H9 (cell line): ENCODE data around the gene TPD52L1. TPM values are rescaled to one million over a fixed set of nuclear protein-coding genes. Genes with fewer than 3 reads are reported as not detected.

Source experiments
- DNase-seq: peaks from one replicate; pipeline ENCODE4 v3.0.0-alpha.2; 2017
- H2AFZ ChIP-seq: one replicate; pipeline ENCODE4 v1.6.1; 2013; ENCODE audit warnings: mild to moderate bottlenecking, low read length, control low read depth, moderate library complexity
- H2AK5ac ChIP-seq: 2 replicates; pipeline ENCODE4 v1.6.1; 2013; ENCODE audit warnings: low read length, control low read depth, mixed read lengths; ENCODE audit not compliant: insufficient read length
- H2BK120ac ChIP-seq: one replicate; pipeline ENCODE4 v1.6.1; 2013; ENCODE audit warnings: low read depth, mild to moderate bottlenecking, low read length, control low read depth, inconsistent platforms; ENCODE audit not compliant: poor library complexity, severe bottlenecking
- H2BK12ac ChIP-seq: 2 replicates; pipeline ENCODE4 v1.6.1; 2013; ENCODE audit warnings: low read length, control low read depth, mixed read lengths, low read depth; ENCODE audit not compliant: insufficient read length
- H2BK15ac ChIP-seq: 2 replicates; pipeline ENCODE4 v1.6.1; 2013; ENCODE audit warnings: low read depth, low read length, control low read depth
- H2BK20ac ChIP-seq: one replicate; pipeline ENCODE4 v1.6.1; 2013; ENCODE audit warnings: low read depth, mild to moderate bottlenecking, low read length, control low read depth, inconsistent platforms; ENCODE audit not compliant: poor library complexity, severe bottlenecking
- H2BK5ac ChIP-seq: 2 replicates; pipeline ENCODE4 v1.6.1; 2013; ENCODE audit warnings: low read length, control low read depth, mixed read lengths; ENCODE audit not compliant: insufficient read length
- H3K14ac ChIP-seq: 2 replicates; pipeline ENCODE4 v1.6.1; 2013; ENCODE audit warnings: low read length, control low read depth; ENCODE audit not compliant: insufficient read depth
- H3K18ac ChIP-seq: 2 replicates; pipeline ENCODE4 v1.6.1; 2013; ENCODE audit warnings: low read depth, mild to moderate bottlenecking, mixed read lengths, low read length, control low read depth; ENCODE audit not compliant: insufficient read length
- H3K23ac ChIP-seq: 2 replicates; pipeline ENCODE4 v1.6.1; 2013; ENCODE audit warnings: low read length, control low read depth, mixed read lengths, low read depth; ENCODE audit not compliant: insufficient read length
- H3K23me2 ChIP-seq: 2 replicates; pipeline ENCODE4 v1.6.1; 2013; ENCODE audit warnings: low read depth, mild to moderate bottlenecking, mixed read lengths, low read length, control low read depth; ENCODE audit not compliant: insufficient read length, poor library complexity, severe bottlenecking
- H3K27ac ChIP-seq: 2 replicates; pipeline ENCODE4 v1.5.1; 2013; ENCODE audit warnings: low read length, control low read depth, mixed read lengths, low read depth; ENCODE audit not compliant: insufficient read length
- H3K27me3 ChIP-seq: 2 replicates; pipeline ENCODE4 v1.6.1; 2013; ENCODE audit warnings: low read length, control low read depth, inconsistent platforms; ENCODE audit not compliant: insufficient read depth
- H3K4ac ChIP-seq: 2 replicates; pipeline ENCODE4 v1.6.1; 2013; ENCODE audit warnings: low read depth, mild to moderate bottlenecking, control low read depth, inconsistent platforms, low read length, moderate library complexity
- H3K4me1 ChIP-seq: 2 replicates; pipeline ENCODE4 v1.6.1; 2013; ENCODE audit warnings: low read length, control low read depth, inconsistent platforms; ENCODE audit not compliant: insufficient read depth
- H3K4me2 ChIP-seq: 2 replicates; pipeline ENCODE4 v1.6.1; 2013; ENCODE audit warnings: low read length, control low read depth, mixed read lengths; ENCODE audit not compliant: insufficient read length, insufficient read depth
- H3K56ac ChIP-seq: 2 replicates; pipeline ENCODE4 v1.6.1; 2013; ENCODE audit warnings: low read depth, mild to moderate bottlenecking, mixed read lengths, low read length, control low read depth; ENCODE audit not compliant: insufficient read length
- H3K79me1 ChIP-seq: 2 replicates; pipeline ENCODE4 v1.6.1; 2013; ENCODE audit warnings: low read depth, mild to moderate bottlenecking, moderate library complexity, low read length, control low read depth, inconsistent platforms; ENCODE audit not compliant: insufficient read depth, poor library complexity, severe bottlenecking
- H3K79me2 ChIP-seq: 2 replicates; pipeline ENCODE4 v1.6.1; 2013; ENCODE audit warnings: low read length, control low read depth, inconsistent platforms; ENCODE audit not compliant: insufficient read depth
- H3K9ac ChIP-seq: 2 replicates; pipeline ENCODE4 v1.6.1; 2013; ENCODE audit warnings: low read length, control low read depth, mixed read lengths; ENCODE audit not compliant: insufficient read length; ENCODE audit errors: extremely low read depth
- H3K9me3 ChIP-seq: one replicate; pipeline ENCODE4 v1.6.1; 2013; ENCODE audit warnings: low read depth, low read length, inconsistent platforms; ENCODE audit not compliant: control insufficient read depth
- H3T11ph ChIP-seq: one replicate; pipeline ENCODE4 v1.6.1; 2013; ENCODE audit warnings: mild to moderate bottlenecking, low read length, control low read depth, inconsistent platforms
- H4K20me1 ChIP-seq: one replicate; pipeline ENCODE4 v1.6.1; 2013; ENCODE audit not compliant: control insufficient read depth, insufficient read length, insufficient read depth
- H4K5ac ChIP-seq: 2 replicates; pipeline ENCODE4 v1.6.1; 2013; ENCODE audit warnings: low read depth, mild to moderate bottlenecking, mixed read lengths, low read length, control low read depth; ENCODE audit not compliant: insufficient read length
- H4K8ac ChIP-seq: replicated peaks from 2 replicates; pipeline ENCODE4 v1.6.1; 2013; ENCODE audit warnings: low read length, control low read depth, mixed read lengths, low read depth; ENCODE audit not compliant: insufficient read length
- H4K91ac ChIP-seq: 2 replicates; pipeline ENCODE4 v1.6.1; 2013; ENCODE audit warnings: low read depth, mild to moderate bottlenecking, moderate library complexity, mixed read lengths, low read length, control low read depth; ENCODE audit not compliant: insufficient read length
- H3K27ac Mint-ChIP-seq, 3 experiments: 2 replicates in 2 of 3; 3 replicates in 1 of 3; pipeline ENCODE4 v1.8.0; 2020 to 2021; ENCODE audit warnings: mixed read lengths in 3 of 3, mild to moderate bottlenecking in 1 of 3, moderate library complexity in 1 of 3
- H3K27me3 Mint-ChIP-seq: 2 replicates; pipeline ENCODE4 v1.8.0; 2021; ENCODE audit warnings: low read depth, mild to moderate bottlenecking, moderate library complexity, mixed read lengths
- H3K36me3 Mint-ChIP-seq, 3 experiments: 2 replicates in 2 of 3; 3 replicates in 1 of 3; pipeline ENCODE4 v1.8.0; 2020 to 2021; ENCODE audit warnings: low read depth in 3 of 3, mixed read lengths in 3 of 3; ENCODE audit not compliant: insufficient read depth in 1 of 3
- H3K4me1 Mint-ChIP-seq, 2 experiments: 2 replicates each; pipeline ENCODE4 v1.8.0; 2020; ENCODE audit warnings: mixed read lengths in 2 of 2
- H3K4me3 Mint-ChIP-seq, 2 experiments: 2 replicates in 1 of 2; 3 replicates in 1 of 2; pipeline ENCODE4 v1.8.0; 2020 to 2021; ENCODE audit warnings: mild to moderate bottlenecking in 2 of 2, mixed read lengths in 2 of 2, moderate library complexity in 1 of 2
- H3K9me3 Mint-ChIP-seq, 2 experiments: 2 replicates in 1 of 2; 3 replicates in 1 of 2; pipeline ENCODE4 v1.8.0; 2020; ENCODE audit warnings: mild to moderate bottlenecking in 2 of 2, mixed read lengths in 2 of 2, moderate library complexity in 1 of 2
- CTCF ChIP-seq: fragments of 200-600 bp; sonication (generic); conservative IDR thresholded peaks from 3 replicates; pipeline ENCODE4 v1.8.0; 2021; ENCODE audit warnings: antibody characterized with exemption, mild to moderate bottlenecking
- WGBS: extraction: QIAGEN DNeasy Blood & Tissue Kit; methylation state at CpG from one replicate; pipeline ENCODE4 v1.1.7; 2013; ENCODE audit warnings: missing lambda C conversion rate, low lambda C conversion rate, mixed read lengths; ENCODE audit not compliant: insufficient read length; ENCODE audit errors: extremely low coverage; 5-methylcytosine and 5-hydroxymethylcytosine counted together
- total RNA-seq: library from RNA; stranded (reverse); gene quantifications from 2 replicates; pipeline ENCODE4 v1.2.1, GENCODE V29; 2021

The TPD52L1 gene
- total RNA-seq, 1 experiment from 2014 or later: 6.6 TPM

GRCh38 chr6:125123468-125124048 lies 30.0 kb upstream of the TPD52L1 start:
- Histone ChIP-seq H3T11ph (no peak overlapping the region), H3K27ac (no peak overlapping the region), H3K79me1 (no peaks in the 10 kb centered on the region), H3K18ac (no peak overlapping the region), H4K91ac (no peak overlapping the region), H3K79me2 (no peaks in the 10 kb centered on the region), H2BK5ac (no peak overlapping the region), H2BK15ac (no peak overlapping the region), H3K4me1 (no peaks in the 10 kb centered on the region), H3K14ac (no peak overlapping the region), H3K9ac (no peak overlapping the region), H2AK5ac (no peak overlapping the region), H3K9me3 (no peaks in the 10 kb centered on the region), H2BK20ac (no peak overlapping the region), H3K4me2 (no peak overlapping the region), H2BK120ac (no peak overlapping the region), H3K27me3 (no peaks in the 10 kb centered on the region), H4K20me1 (no peaks in the 10 kb centered on the region), H3K56ac (no peak overlapping the region), H3K4ac (no peak overlapping the region), H3K23ac (no peak overlapping the region), H4K5ac (no peak overlapping the region), H3K23me2 (no peaks in the 10 kb centered on the region), H4K8ac (no peak overlapping the region), H2AFZ (no peak overlapping the region), H2BK12ac (no peak overlapping the region)
- TF ChIP-seq CTCF: no peak
- no CpG with 5 or more reads among the region's 8 CpGs for WGBS
- H3K4me3 Mint-ChIP-seq: no peak overlapping the region
- peaks cover 22 to 23% of the 10 kb centered on the region in 2 experiments for H3K4me1 Mint-ChIP-seq
- H3K27me3 Mint-ChIP-seq: no peaks in the 10 kb centered on the region; the same call in 1 of the 2 replicates
- H3K36me3 Mint-ChIP-seq: peaks cover 6 to 19% (median 7%) of the 10 kb centered on the region in 3 experiments
- H3K27ac Mint-ChIP-seq: peak overlapping the region in 2 of 3 experiments; percentile 6 to 69; a peak in 2 of 7 replicates
- DNase-seq: no peak
- peaks cover 9 to 11% of the 10 kb centered on the region in 2 experiments; a peak in 4 of 5 replicates for H3K9me3 Mint-ChIP-seq
